GM18508 (cell line): Measurements from ENCODE around the gene C11orf86.
"Not testable (repeated sequence)": the region's sequence is repeated elsewhere in the genome, so short reads cannot be mapped to it uniquely, and the experiment has no call there.

Experiments
- ATAC-seq: cut with Tn5 transposase; IDR thresholded peaks from one replicate; pipeline ENCODE4 v1.9.1; 2021; ENCODE audit warnings: moderate number of reproducible peaks; ENCODE audit not compliant: insufficient read depth, unreplicated experiment

Gene C11orf86

DNA sequence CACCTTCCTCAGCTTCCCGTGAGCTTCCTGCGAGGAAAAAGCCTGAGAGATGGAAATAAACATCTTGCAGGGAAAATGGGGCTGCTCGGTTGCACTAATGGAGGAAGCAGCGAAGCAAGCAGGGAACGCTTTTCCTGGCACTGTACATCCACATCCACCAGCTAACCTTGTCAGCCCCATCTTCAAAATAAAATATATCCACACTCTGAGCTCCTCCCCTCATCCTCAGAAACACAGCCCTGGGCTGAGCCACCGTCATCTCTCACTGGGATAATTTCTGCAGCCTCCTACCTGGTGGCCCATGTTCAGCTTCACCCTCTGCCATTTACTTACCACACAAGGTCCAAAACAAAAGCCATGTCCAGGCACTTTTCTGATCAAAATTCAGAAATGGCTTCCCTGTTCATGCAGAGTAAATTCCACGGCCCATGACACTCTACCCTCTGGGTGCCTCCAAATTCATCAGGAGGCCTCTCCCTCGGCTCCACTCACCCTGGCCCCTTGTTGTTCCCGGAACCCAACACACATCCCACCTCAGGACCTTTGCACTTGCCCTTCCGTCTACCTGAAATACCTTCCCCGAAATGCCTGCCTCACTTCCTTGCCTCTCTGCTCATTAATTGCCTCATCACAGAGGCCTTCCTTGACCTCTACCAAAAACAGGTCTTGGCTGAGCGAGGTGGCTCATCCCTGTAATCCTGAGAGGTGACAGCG lies 13.0 kb downstream of the C11orf86 start:
- ATAC-seq = no peak

- ATAC-seq = not testable (repeated sequence)
These were observed 13.6 kb downstream of the C11orf86 start for GRCh38 chr11:66988741-66989140.

DNA sequence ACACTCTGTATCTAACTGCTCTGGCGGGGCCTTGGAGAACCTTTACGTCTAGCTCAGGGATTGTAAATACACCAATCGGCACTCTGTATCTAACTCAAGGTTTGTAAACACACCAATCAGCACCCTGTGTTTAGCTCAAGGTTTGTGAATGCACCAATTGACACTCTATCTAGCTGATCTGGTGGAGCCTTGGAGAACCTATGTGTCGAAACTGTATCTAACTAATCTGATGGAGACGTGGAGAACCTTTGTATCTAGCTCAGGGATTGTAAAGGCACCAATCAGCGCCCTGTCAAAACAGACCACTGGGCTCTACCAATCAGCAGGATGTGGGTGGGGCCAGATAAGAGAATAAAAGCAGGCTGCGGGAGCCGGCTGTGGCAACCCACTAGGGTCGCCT lies 14.3 kb downstream of the C11orf86 start:
- ATAC-seq = not testable (repeated sequence)

GRCh38 chr11:66992041-66992440 lies 16.9 kb downstream of the C11orf86 start:
- ATAC-seq = no peak

DNA sequence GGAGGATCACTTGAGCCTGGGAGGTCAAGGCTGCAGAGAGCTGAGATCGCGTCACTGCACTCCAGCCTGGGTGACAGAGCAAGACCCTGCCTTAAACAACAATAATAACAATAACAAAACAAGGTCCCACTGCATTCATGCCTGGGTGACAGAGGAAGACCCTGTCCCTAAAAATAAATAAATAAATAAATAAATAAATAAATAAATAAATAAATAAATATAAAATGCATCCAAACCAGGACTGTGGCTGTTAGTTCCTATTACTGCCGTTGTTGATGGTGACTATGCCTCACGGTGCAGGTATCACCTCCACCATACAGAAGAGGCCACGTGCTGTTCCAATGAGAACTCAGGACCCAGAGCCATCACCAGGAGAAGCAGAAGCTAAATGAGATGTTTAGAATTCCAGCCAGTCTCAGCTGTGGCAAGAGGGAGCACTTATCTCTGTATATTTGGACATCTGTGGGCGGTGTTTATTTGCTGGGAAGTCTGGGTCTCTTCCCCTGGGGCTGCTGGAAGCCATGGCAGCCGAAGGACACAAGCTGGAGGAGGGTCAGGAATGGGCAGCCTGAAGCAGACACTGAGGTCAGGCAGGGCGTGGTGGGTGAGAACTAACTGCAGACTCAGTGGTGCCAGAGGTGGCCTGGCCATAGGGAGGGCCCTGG lies 21.6 kb downstream of the C11orf86 start:
- ATAC-seq = no peak

DNA sequence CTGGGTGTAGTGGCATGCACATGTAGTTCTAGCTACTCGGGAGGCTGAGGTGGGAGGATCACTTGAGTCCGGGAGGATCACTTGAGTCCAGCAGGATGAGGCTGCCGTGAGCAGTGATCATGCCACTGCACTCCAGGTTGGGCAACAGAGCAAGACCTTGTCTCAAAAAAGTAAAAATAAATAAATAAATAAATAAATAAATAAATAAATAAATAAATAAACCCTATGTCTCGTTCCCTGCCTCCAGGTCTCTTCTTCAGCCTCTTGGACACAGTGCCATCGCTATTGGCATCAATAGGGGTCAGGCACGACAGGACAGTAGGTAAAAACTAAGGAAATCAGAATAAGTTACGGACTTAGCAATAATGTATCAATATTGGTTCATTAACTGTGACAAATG lies 24.5 kb downstream of the C11orf86 start:
- ATAC-seq = no peak

- ATAC-seq = no peak
These were observed 26.2 kb downstream of the C11orf86 start for GRCh38 chr11:67001332-67001731.

- no peak for ATAC-seq
These were observed 27.3 kb downstream of the C11orf86 start for GRCh38 chr11:67002297-67002913.

- no peak for ATAC-seq
These were observed 27.9 kb downstream of the C11orf86 start for GRCh38 chr11:67002921-67003411.

GRCh38 chr11:67005200-67005599 lies 30.1 kb downstream of the C11orf86 start:
- not testable (repeated sequence) for ATAC-seq

DNA sequence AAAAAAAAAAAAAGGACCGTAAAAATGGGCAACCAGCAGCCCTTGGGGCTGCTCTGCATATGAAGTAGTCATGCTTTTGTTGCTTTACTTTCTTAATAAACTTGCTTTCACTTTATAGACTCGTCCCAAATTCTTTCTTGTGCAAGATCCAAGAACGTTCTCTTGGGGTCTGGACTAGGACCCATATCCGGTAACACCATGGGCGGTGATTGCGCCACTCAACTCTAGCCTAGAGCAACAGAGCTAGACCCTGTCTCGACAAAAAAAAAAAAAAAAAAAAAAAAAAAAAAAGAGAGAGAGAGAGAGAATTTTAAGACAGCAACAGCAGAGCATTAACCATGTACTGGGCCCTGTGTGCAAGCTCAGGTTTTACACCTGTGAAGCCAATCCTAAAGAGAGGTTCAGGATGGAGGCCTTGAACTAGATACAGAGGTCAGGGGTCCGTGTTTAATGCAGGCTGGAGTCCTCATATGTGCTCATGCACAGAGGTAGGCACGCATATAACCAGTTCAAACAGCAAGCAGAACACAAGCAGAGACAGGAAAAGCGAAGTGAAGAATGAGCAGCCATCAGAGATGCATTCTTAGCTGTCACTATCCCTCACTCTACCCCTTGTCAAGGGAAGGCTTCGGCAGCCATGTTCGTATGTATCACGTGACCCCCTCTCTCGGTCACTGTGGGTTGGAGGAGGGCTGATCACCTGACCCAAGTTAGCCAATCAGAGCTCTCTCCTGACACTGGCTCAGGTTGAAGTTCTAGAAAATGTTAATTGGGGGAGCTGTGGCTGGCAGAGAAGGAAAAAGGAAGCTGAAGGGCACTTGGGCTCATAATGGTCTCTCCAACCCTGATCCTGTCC lies 31.2 kb downstream of the C11orf86 start:
- no peak for ATAC-seq

DNA sequence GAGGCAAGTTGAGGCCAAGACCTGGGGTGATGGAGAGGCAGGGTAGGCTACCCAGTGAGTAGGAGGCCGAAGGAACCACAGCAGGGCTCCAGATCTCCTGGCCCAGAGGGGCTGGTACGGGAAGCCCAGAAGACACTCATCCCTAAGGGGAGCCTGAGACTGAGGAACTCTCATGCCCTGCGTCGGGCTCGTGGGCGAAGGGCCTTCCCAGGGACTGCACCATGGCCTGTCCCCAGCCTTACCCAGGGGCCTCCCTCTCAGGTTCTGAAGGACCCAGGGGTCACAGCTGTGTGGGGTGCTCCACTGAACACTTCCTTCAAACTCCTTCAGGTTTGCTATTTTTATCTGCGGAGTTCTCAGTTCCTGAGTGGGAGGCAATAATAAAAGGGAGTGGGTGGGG lies 32.0 kb downstream of the C11orf86 start:
- no peak for ATAC-seq

DNA sequence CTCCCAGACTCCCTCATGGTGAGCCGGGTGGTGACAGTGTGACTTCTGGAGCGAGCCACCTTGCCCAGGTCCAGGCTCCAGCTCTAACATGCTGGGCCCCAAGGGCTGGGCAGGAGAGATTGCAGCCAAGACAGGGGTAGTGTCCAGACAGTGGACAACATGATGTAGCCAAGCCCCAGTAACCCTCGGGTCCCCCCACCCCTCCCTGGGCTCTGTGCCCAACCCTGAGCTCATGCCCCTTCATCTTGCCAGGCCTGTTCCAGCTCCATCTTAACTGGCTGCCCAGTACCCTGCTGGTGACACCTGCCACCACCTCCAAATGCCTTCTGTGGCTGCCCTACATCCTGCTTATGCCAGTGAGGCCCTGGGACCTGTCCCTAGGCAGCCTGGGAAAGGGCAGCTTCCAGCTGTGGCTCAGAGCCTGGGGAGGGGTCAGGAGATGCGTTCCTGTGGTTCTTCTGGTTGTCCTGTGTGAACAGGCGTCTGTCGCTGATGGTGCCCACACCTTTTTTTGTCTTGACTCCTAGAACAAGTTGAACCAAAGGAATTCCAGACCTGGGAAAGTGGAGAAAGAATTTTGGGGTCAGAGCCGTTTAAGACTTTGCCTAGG lies 35.3 kb downstream of the C11orf86 start:
- no peak for ATAC-seq

GRCh38 chr11:67013511-67014045 lies 38.5 kb downstream of the C11orf86 start:
- no peak for ATAC-seq

DNA sequence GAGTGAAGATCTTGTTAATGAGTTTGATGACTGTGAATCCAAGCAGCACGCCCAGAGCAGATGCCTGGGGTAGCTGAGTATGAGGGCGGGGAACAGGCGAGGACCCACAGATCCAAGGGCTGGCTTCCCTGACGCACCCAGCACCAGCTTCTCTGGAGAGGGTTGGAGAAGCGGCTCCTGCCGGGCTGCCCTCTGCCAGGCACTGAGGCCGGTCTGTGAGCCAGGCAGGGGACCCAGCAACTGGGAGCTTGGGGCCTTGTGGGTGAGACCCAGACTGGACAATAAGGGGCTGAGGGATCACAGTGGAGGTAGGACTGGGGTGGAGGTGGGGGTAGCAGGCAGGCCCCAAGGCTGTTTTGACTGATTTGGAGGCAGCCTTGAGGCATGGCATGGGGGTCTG lies 39.2 kb downstream of the C11orf86 start:
- no peak for ATAC-seq

DNA sequence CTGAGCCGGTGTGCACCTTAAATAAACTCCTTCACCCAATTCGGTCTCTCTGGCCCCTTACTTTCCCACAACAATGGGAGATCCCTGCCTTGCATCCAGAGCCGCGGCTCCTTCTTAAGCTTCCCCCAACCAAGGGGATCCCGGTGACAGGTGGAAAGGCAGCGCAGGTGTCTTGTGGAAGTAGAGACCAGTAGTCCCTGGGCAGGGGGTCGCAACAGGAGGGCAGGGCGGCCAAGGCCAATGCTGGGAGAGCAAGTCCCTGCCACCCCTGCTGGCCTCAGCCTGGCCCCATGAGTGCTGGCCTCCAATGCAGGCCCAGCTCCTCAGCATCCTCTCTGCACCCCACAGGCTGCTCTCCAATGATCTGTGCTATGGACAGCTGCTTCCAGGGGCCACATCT lies 39.9 kb downstream of the C11orf86 start:
- no peak for ATAC-seq

DNA sequence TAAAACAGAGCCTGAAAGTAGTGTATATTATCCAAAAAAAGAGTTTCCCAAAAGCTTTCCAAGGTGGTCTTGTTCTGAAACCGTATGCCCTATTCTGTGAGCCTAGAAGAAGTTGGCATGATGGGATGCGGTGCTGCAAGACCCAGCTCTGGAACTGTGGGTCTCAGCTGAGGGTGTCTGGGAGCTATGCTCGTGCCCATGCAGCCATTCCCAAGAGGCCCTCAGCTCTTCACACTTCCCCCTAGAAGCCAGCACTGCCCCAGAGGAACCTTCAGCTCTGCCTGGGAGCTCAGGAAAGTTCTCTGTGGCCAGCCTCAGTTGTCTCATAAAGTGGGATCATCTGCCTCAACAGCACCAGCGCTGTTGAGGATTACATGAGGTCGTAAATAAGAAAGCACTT lies 41.4 kb downstream of the C11orf86 start:
- ATAC-seq = no peak

DNA sequence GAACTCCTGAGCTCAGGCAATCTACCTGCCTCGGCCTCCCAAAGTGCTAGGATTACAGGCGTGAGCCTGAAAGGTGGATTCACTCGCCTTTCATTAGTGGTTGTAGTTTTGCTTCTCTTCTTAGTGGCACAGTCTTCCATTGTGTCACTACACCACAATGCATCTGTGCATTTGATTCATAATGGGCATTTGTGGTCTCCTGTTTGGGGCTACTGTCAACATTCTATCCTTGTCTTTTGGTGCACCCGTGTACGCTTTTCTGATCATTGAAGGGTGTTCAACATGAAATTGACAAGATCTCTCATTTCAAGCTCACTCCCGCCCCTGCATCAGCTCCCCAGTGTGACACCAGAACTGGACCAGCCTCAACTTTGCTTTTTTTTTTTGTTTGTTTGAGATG lies 45.8 kb downstream of the C11orf86 start:
- ATAC-seq = no peak

DNA sequence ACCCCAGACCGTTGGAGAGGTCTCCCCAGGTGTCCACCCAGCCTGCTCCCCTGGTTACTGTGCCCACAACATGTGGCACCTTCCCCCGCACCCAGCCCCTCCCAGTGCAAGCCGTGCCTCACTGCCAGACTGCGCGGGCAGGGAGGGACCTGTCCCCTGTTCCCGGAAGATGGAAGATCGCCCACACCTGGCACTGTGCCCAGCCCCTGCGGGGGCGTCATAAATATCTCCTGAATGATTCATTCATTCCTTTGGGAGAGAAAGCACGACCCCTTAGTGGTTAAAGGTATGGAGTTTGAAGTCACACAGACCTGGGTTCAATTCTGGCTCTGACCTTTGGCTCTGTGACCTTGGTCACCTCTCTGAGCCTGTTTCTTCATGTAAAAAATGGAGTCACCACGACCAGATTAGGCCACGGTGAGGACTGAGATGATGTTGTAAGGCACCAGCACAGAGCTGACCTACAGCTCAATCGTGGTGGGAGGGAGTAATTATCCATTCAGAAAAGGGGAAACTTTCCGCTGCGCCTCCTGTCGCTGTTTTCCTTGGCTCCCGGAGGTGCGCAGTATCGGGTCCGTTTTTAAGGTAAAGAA lies 47.3 kb downstream of the C11orf86 start:
- ATAC-seq = no peak
